GM12878 (cell line): ENCODE measurements around the gene IGLON5. TPM values are rescaled to one million over a fixed set of nuclear protein-coding genes. Genes with fewer than 3 reads are reported as not detected.

Experiments used
- ATAC-seq: fragments of 200-7000 bp; cut with Tn5 transposase; 3 replicates; pipeline ENCODE4 v1.9.1; 2020; ENCODE audit warnings: mild to moderate bottlenecking, moderate library complexity
- BruUV-seq: library from RNA; stranded (reverse); fragments of 400-500 nt; replicated peaks from 2 replicates; lab custom pipeline; 2021; lab: Mats Ljungman, UMichigan
- CTCF ChIA-PET: fragments of 300-600 bp; sonication (Branson Sonifier 250); formaldehyde crosslinking; extraction: SDS; loops from one replicate; lab custom pipeline; 2021; ENCODE audit warnings: inconsistent platforms; lab: Yijun Ruan, JAX
- POLR2A ChIA-PET: fragments of 350-600 bp; formaldehyde crosslinking; extraction: SDS; loops from one replicate; lab custom pipeline; 2021; ENCODE audit warnings: inconsistent platforms; lab: Charles Lee
- RAD21 ChIA-PET: fragments of 300-600 bp; sonication (Branson Sonifier 250); formaldehyde crosslinking; loops from one replicate; lab custom pipeline; 2023; ENCODE audit warnings: antibody characterized with exemption; ENCODE audit not compliant: unreplicated experiment; lab: Charles Lee
- SMC1A ChIA-PET: fragments of 300-600 bp; sonication (Branson Sonifier 250); formaldehyde crosslinking; loops from one replicate; lab custom pipeline; 2023; ENCODE audit not compliant: unreplicated experiment, uncharacterized antibody; lab: Charles Lee
- DNase-seq: peaks from one replicate; pipeline ENCODE4 v3.0.0-alpha.2; 2011; ENCODE audit warnings: low read depth, low spot score
- FAIRE-seq: peaks from 3 replicates; lab custom pipeline; 2011; peaks lifted over from hg19 to GRCh38; lab: Jason Lieb, UNC
- H2AFZ ChIP-seq: 2 replicates; pipeline ENCODE4 v1.6.0; 2011; ENCODE audit warnings: low read depth, low read length, control low read depth; ENCODE audit not compliant: control insufficient read depth
- H3K27ac ChIP-seq: 2 replicates; pipeline ENCODE4 v1.5.1; 2011; ENCODE audit warnings: control low read depth; ENCODE audit not compliant: control insufficient read depth, insufficient read depth
- H3K27me3 ChIP-seq, 2 experiments: replicated peaks in 1 of 2; 2 replicates each; pipeline versions ENCODE4 v1.6.0 to v1.6.1; 2011; ENCODE audit warnings: low read length in 1 of 2; ENCODE audit not compliant: control insufficient read depth in 2 of 2, insufficient read depth in 2 of 2
- H3K36me3 ChIP-seq, 2 experiments: 2 replicates each; pipeline ENCODE4 v1.5.1; 2011; ENCODE audit warnings: low read length in 1 of 2; ENCODE audit not compliant: control insufficient read depth in 2 of 2, insufficient read depth in 2 of 2
- H3K4me1 ChIP-seq: 2 replicates; pipeline ENCODE4 v1.6.1; 2011; ENCODE audit warnings: mild to moderate bottlenecking, low read length, moderate library complexity, mixed read lengths; ENCODE audit not compliant: control insufficient read depth, insufficient read depth
- H3K4me2 ChIP-seq: 2 replicates; pipeline ENCODE4 v1.6.0; 2011; ENCODE audit warnings: control low read depth; ENCODE audit not compliant: control insufficient read depth, insufficient read depth
- H3K4me3 ChIP-seq: fragments of 200-600 bp; sonication (generic); 2 replicates; pipeline ENCODE4 v1.5.1; 2016
- H3K79me2 ChIP-seq: 2 replicates; pipeline ENCODE4 v1.6.0; 2011; ENCODE audit warnings: low read length; ENCODE audit not compliant: control insufficient read depth, insufficient read depth
- H3K9ac ChIP-seq: 2 replicates; pipeline ENCODE4 v1.8.0; 2011; ENCODE audit warnings: low read length, control low read depth, mixed read lengths; ENCODE audit not compliant: control insufficient read depth, insufficient read depth
- H3K9me3 ChIP-seq: replicated peaks from 3 replicates; pipeline ENCODE4 v1.5.1; 2011; ENCODE audit warnings: mild to moderate bottlenecking, low read length; ENCODE audit not compliant: control insufficient read depth, insufficient read depth
- H4K20me1 ChIP-seq: 2 replicates; pipeline ENCODE4 v1.6.0; 2011; ENCODE audit not compliant: control insufficient read depth, insufficient read depth
- EED ChIP-seq: sonication (generic); IDR thresholded peaks from 2 replicates; pipeline ENCODE4 v1.6.1; 2016; ENCODE audit warnings: antibody characterized with exemption, low read depth
- EP300 ChIP-seq, 2 experiments: fragments of 150-350 bp in 1 of 2; IDR thresholded peaks; 2 replicates each; pipeline ENCODE4 v1.6.1; 2011 to 2012; ENCODE audit warnings: low read depth in 2 of 2, low read length in 2 of 2, borderline replicate concordance in 1 of 2, improper control_type of control experiment in 1 of 2, inconsistent platforms in 1 of 2; ENCODE audit not compliant: control insufficient read depth in 1 of 2
- ETV6 ChIP-seq, 2 experiments: fragments of 450-650 bp in 1 of 2; IDR thresholded peaks in 1 of 2; conservative IDR thresholded peaks in 1 of 2; 2 replicates each; pipeline ENCODE4 v1.6.1; 2014; ENCODE audit warnings: antibody characterized with exemption in 1 of 2, borderline replicate concordance in 1 of 2, low read depth in 1 of 2, mild to moderate bottlenecking in 1 of 2, moderate library complexity in 1 of 2
- HCFC1 ChIP-seq: fragments of 150-350 bp; IDR thresholded peaks from 2 replicates; pipeline ENCODE4 v1.6.1; 2014; ENCODE audit warnings: low read length
- HDAC6 ChIP-seq: fragments of 200-600 bp; sonication (generic); IDR thresholded peaks from one replicate; pipeline ENCODE4 v1.8.0; 2017; ENCODE audit warnings: antibody characterized with exemption; ENCODE audit not compliant: unreplicated experiment
- IKZF1 ChIP-seq: fragments of 450-650 bp; conservative IDR thresholded peaks from 2 replicates; pipeline ENCODE4 v1.6.1; 2017; ENCODE audit warnings: antibody characterized with exemption, mild to moderate bottlenecking
- MAX ChIP-seq: IDR thresholded peaks from 2 replicates; pipeline ENCODE4 v1.6.1; 2012; ENCODE audit warnings: low read depth, low read length, improper control_type of control experiment
- MEF2B ChIP-seq: fragments of 450-650 bp; IDR thresholded peaks from 2 replicates; pipeline ENCODE4 v1.6.1; 2018; ENCODE audit warnings: mild to moderate bottlenecking, moderate library complexity; ENCODE audit not compliant: partially characterized antibody, poor library complexity, severe bottlenecking
- NFXL1 ChIP-seq: fragments of 450-650 bp; IDR thresholded peaks from 2 replicates; pipeline ENCODE4 v1.6.1; 2017; ENCODE audit warnings: antibody characterized with exemption, mild to moderate bottlenecking, borderline replicate concordance
- NR2F1 ChIP-seq: fragments of 450-650 bp; conservative IDR thresholded peaks from 2 replicates; pipeline ENCODE4 v1.6.1; 2017; ENCODE audit warnings: mild to moderate bottlenecking
- POU2F2 ChIP-seq: IDR thresholded peaks from 3 replicates; pipeline ENCODE4 v1.6.1; 2011; ENCODE audit warnings: low read depth, mild to moderate bottlenecking, low read length, borderline replicate concordance
- RFX5 ChIP-seq: IDR thresholded peaks from 2 replicates; pipeline ENCODE4 v1.6.1; 2011; ENCODE audit warnings: low read depth, low read length, improper control_type of control experiment
- RUNX3 ChIP-seq: IDR thresholded peaks from 2 replicates; pipeline ENCODE4 v1.6.1; 2012; ENCODE audit warnings: low read length, inconsistent platforms
- SMARCA5 ChIP-seq: fragments of 450-650 bp; IDR thresholded peaks from 2 replicates; pipeline ENCODE4 v1.6.1; 2017; ENCODE audit warnings: mild to moderate bottlenecking
- TARDBP ChIP-seq: IDR thresholded peaks from 2 replicates; pipeline ENCODE4 v1.6.1; 2016; ENCODE audit warnings: borderline replicate concordance
- TCF12 ChIP-seq: IDR thresholded peaks from 2 replicates; pipeline ENCODE4 v1.6.1; 2011; ENCODE audit warnings: low read depth, mild to moderate bottlenecking, low read length
- USF1 ChIP-seq: IDR thresholded peaks from 2 replicates; pipeline ENCODE4 v1.6.1; 2011; ENCODE audit warnings: borderline replicate concordance, low read depth, mild to moderate bottlenecking, moderate library complexity, mixed read lengths, low read length; ENCODE audit not compliant: insufficient read depth; ENCODE audit errors: extremely low read length
- ZNF24 ChIP-seq: fragments of 450-650 bp; IDR thresholded peaks from 2 replicates; pipeline ENCODE4 v1.6.1; 2017; ENCODE audit warnings: antibody characterized with exemption, mild to moderate bottlenecking
- WGBS: methylation state at CpG from one replicate; pipeline ENCODE4 v1.1.6; 2016; ENCODE audit warnings: low lambda C conversion rate; ENCODE audit not compliant: insufficient replicate concordance, insufficient coverage; ENCODE audit errors: missing lambda C conversion rate; 5-methylcytosine and 5-hydroxymethylcytosine counted together
- in situ Hi-C: fragments of 300-500 bp; cut with MboI; formaldehyde crosslinking; loops from 9 replicates; pipeline ENCODE4 v1.14.3; 2018; ENCODE audit warnings: mixed read lengths
- intact Hi-C: fragments of 100-400 bp; cut with micrococcal nuclease; formaldehyde crosslinking; loops from one replicate; pipeline ENCODE4 v1.14.2; 2022; ENCODE audit not compliant: unreplicated experiment
- polyA plus RNA-seq, 11 experiments: library from polyadenylated mRNA; depleted of rRNA in 4 of 11; unstranded in 6 of 11; stranded (reverse) in 5 of 11; fragments of >200 nt; fragmentation: Nextera tagmentation in 4 of 11; fragmentation: Illumina TruSeq in 1 of 11; extraction: Ambion mirVana in 4 of 11; extraction: Trizol in 1 of 11; gene quantifications; 1 replicate in 1 of 11; 2 replicates in 10 of 11; pipeline versions ENCODE4 v1.2.1 to v1.2.3, GENCODE V29; 2011 to 2016; ENCODE audit warnings: inconsistent platforms in 2 of 11, missing spikeins in 2 of 11, low read depth in 1 of 11
- total RNA-seq, 4 experiments: library from RNA; depleted of rRNA in 3 of 4; stranded (reverse); fragments of >200 nt in 3 of 4; fragmentation: Illumina TruSeq in 1 of 4; extraction: Trizol in 1 of 4; gene quantifications; 2 replicates each; pipeline versions ENCODE4 v1.2.1 to v1.2.3, GENCODE V29; 2013 to 2021

Gene IGLON5
- total and polyA plus RNA-seq, 10 of the 15 experiments (the other 5 are each of a cell fraction or from before 2014, with no cell fraction given) = not detected

GRCh38 chr19:51372649-51373504, 61.4 kb downstream of the IGLON5 start, which contains the start of gene NKG7 (continued):
- TF ChIP-seq EP300 (IDR thresholded peaks at IDR 0.05; ENCODE audit: borderline replicate concordance in 1 of 2, control insufficient read depth in 1 of 2, low read depth in 2 of 2, low read length in 2 of 2) (no peak; a peak in 1 of 4 replicates), HDAC6 (no peak), TARDBP (no peak), IKZF1 (peak; percentile 86), USF1 (no peak), NR2F1 (no peak)
- TF ChIP-seq, all 136 proteins: peak for 37

GRCh38 chr19:51375504-51376221, 64.2 kb downstream of the IGLON5 start:
- WGBS = 6% methylated on average over 9 of the region's 11 CpGs
- Histone ChIP-seq H3K27ac (peak overlapping the region; percentile 54), H3K9me3 (no peaks in the 10 kb centered on the region), H3K4me3 (no peak overlapping the region), H4K20me1 (no peaks in the 10 kb centered on the region), H3K9ac (peak overlapping the region; percentile 41; the same call in 1 of the 2 replicates), H3K27me3 (no peaks in the 10 kb centered on the region), H3K4me2 (peak overlapping the region; percentile 81), H3K36me3 (no peaks in the 10 kb centered on the region), H3K4me1 (peaks cover 39% of the 10 kb centered on the region), H3K79me2 (no peaks in the 10 kb centered on the region), H2AFZ (no peak overlapping the region)
- no peak for FAIRE-seq
- DNase-seq = peak; percentile 61
- intact Hi-C loops = no loop called here
- BruUV-seq = no TSS peak
- POLR2A ChIA-PET = interaction anchor here (0.5 to 1.7 kb wide), 3 partner anchors 18 to 391 kb away, joined by 3 to 5 read pairs (median 5); no protein-coding TSS in a partner anchor
- peak; percentile 70 for ATAC-seq
- RAD21 ChIA-PET = interaction anchor here (0.8 to 1.7 kb wide), 4 partner anchors 8 to 42 kb away, joined by 3 to 6 read pairs (median 5); partner anchors contain the start of gene SIGLEC10
- in situ Hi-C loops = loop anchor here (25.0 kb wide), 1 partner anchor 1162 kb away; the partner anchor contains the start of gene ZNF808
- SMC1A ChIA-PET = interaction anchor here (1.0 to 1.6 kb wide), 6 partner anchors 8 to 42 kb away, joined by 3 to 7 read pairs (median 4); partner anchors contain the start of genes SIGLEC10 and VSIG10L
- CTCF ChIA-PET = interaction anchor here (0.8 to 2.0 kb wide), 4 partner anchors 8 to 23 kb away, joined by 3 to 10 read pairs (median 4); no protein-coding TSS in a partner anchor
- TF ChIP-seq ZNF24 = no peak
- TF ChIP-seq MEF2B = peak; percentile 28
- no peak for TF ChIP-seq RFX5
- no peak for TF ChIP-seq NFXL1
- TF ChIP-seq EED = peak; percentile 96
- no peak for TF ChIP-seq HCFC1
- peak; percentile 68; the same call in 1 of the 2 replicates for TF ChIP-seq SMARCA5
- TF ChIP-seq EP300 (IDR thresholded peaks at IDR 0.05; ENCODE audit: borderline replicate concordance in 1 of 2, control insufficient read depth in 1 of 2, low read depth in 2 of 2, low read length in 2 of 2) = no peak
- no peak for TF ChIP-seq MAX
- TF ChIP-seq POU2F2 = no peak
- TF ChIP-seq ETV6 (conservative IDR thresholded peaks at IDR 0.05 in 1 of 2, IDR thresholded peaks at IDR 0.05 in 1 of 2; ENCODE audit: borderline replicate concordance in 1 of 2, low read depth in 1 of 2) = no peak
- peak; percentile 51; the same call in 1 of the 2 replicates for TF ChIP-seq TCF12
- peak; percentile 93 for TF ChIP-seq RUNX3
